Upper lobe of right lung (tissue), 1 donor: ENCODE data around the gene AFDN. TPM values are rescaled to one million over a fixed set of nuclear protein-coding genes. Genes with fewer than 3 reads are reported as not detected.

ENCODE experiments used
- ATAC-seq: fragments of 200-7000 bp; cut with Tn5 transposase; one replicate; pipeline ENCODE4 v1.9.1; 2020; ENCODE audit warnings: mild to moderate bottlenecking, moderate library complexity
- DNase-seq: peaks from one replicate; pipeline ENCODE4 v3.0.0-alpha.2; 2020
- H3K27ac ChIP-seq: fragments of 200-600 bp; one replicate; pipeline ENCODE4 v1.8.0; 2022
- H3K27me3 ChIP-seq: fragments of 200-600 bp; one replicate; pipeline ENCODE4 v1.8.0; 2022; ENCODE audit warnings: mild to moderate bottlenecking
- H3K36me3 ChIP-seq: fragments of 200-600 bp; one replicate; pipeline ENCODE4 v1.8.0; 2022
- H3K4me1 ChIP-seq: fragments of 200-600 bp; one replicate; pipeline ENCODE4 v1.8.0; 2022
- H3K4me3 ChIP-seq: fragments of 200-600 bp; one replicate; pipeline ENCODE4 v1.8.0; 2022; ENCODE audit warnings: mild to moderate bottlenecking
- H3K9me3 ChIP-seq: fragments of 200-600 bp; one replicate; pipeline ENCODE4 v1.8.0; 2022
- intact Hi-C: fragments of 100-400 bp; cut with DNase I; formaldehyde crosslinking; loops from one replicate; pipeline ENCODE4 v1.11.0; 2022
- total RNA-seq: library from RNA; stranded (reverse); fragmentation: NEBNext Ultra II Directional; extraction: Animal tissue kit (Norgen Biotek cat#: 25700); gene quantifications from one replicate; pipeline ENCODE4 v1.2.1, GENCODE V29; 2021
- TF ChIP-seq, protein P1 (sequence below): fragments of 200-600 bp; IDR thresholded peaks from one replicate; pipeline ENCODE4 v1.8.0; 2022; ENCODE audit warnings: antibody characterized with exemption
- donor health status: DM: no; HTN: yes; CAD: no; lungs with severe emphysema.

Gene AFDN
- total RNA-seq, 1 donor from 2014 or later, result 179 TPM

DNA sequence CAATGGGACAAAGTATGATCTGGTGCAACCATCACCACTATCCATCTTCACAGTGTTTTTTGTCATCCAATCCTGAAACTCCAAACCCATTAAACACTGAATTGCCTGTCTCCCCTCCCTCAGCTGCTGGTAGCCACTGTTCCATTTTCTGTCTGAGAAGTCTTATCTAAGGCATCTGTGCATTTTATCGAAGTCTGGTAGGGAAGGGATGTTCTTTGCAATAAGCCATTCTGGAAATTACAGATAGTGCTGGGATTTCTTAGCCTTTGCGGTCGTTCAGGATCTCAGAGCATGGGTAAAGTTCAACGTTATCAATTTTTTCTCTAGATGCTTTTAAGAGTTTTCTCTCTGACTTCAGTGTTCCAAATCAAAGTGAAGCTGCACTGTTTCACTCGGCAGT is 194.9 kb downstream of the AFDN start:
- Histone ChIP-seq H3K4me1 (no peaks in the 10 kb centered on the region), H3K27me3 (no peaks in the 10 kb centered on the region), H3K9me3 (no peaks in the 10 kb centered on the region), H3K4me3 (no peak overlapping the region), H3K27ac (no peak overlapping the region), H3K36me3 (no peaks in the 10 kb centered on the region)
- ATAC-seq (no peak), DNase-seq (no peak)
- TF ChIP-seq, protein P1, sequence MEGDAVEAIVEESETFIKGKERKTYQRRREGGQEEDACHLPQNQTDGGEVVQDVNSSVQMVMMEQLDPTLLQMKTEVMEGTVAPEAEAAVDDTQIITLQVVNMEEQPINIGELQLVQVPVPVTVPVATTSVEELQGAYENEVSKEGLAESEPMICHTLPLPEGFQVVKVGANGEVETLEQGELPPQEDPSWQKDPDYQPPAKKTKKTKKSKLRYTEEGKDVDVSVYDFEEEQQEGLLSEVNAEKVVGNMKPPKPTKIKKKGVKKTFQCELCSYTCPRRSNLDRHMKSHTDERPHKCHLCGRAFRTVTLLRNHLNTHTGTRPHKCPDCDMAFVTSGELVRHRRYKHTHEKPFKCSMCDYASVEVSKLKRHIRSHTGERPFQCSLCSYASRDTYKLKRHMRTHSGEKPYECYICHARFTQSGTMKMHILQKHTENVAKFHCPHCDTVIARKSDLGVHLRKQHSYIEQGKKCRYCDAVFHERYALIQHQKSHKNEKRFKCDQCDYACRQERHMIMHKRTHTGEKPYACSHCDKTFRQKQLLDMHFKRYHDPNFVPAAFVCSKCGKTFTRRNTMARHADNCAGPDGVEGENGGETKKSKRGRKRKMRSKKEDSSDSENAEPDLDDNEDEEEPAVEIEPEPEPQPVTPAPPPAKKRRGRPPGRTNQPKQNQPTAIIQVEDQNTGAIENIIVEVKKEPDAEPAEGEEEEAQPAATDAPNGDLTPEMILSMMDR, result no peak
- intact Hi-C loops, result no loop called here

Other genes with a start within 250 kb of the AFDN start
- 0.96 TPM for gene KIF25, start 170.8 kb downstream of the AFDN start, total RNA-seq